Mucosa of descending colon (tissue), 3 donors: ENCODE results near the gene CFAP20DC. TPM values are rescaled to one million over a fixed set of nuclear protein-coding genes. Genes with fewer than 3 reads are reported as not detected.
"Not testable (repeated sequence)": the region's sequence is repeated elsewhere in the genome, so short reads cannot be mapped to it uniquely, and the experiment has no call there.

ENCODE experiments used
- ATAC-seq: fragments of 200-7000 bp; cut with Tn5 transposase; one replicate; pipeline ENCODE4 v1.9.1; 2020; ENCODE audit warnings: mild to moderate bottlenecking, moderate library complexity
- DNase-seq, 3 donors: peaks; one replicate each; pipeline ENCODE4 v3.0.0-alpha.2; 2020
- H3K36me3 ChIP-seq: fragments of 200-600 bp; one replicate; pipeline ENCODE4 v1.8.0; 2021; ENCODE audit warnings: low read depth, mild to moderate bottlenecking
- H3K4me1 ChIP-seq: fragments of 200-600 bp; one replicate; pipeline ENCODE4 v1.8.0; 2021; ENCODE audit warnings: low read depth, mild to moderate bottlenecking
- H3K4me3 ChIP-seq: fragments of 200-600 bp; one replicate; pipeline ENCODE4 v1.8.0; 2021; ENCODE audit warnings: mild to moderate bottlenecking
- H3K9me3 ChIP-seq: fragments of 200-600 bp; one replicate; pipeline ENCODE4 v1.8.0; 2021; ENCODE audit warnings: mild to moderate bottlenecking
- CTCF ChIP-seq: fragments of 200-600 bp; IDR thresholded peaks from one replicate; pipeline ENCODE4 v1.8.0; 2022; ENCODE audit warnings: antibody characterized with exemption, mild to moderate bottlenecking
- intact Hi-C, 2 donors: fragments of 100-400 bp; cut with DNase I in 1 of 2; cut with micrococcal nuclease in 1 of 2; formaldehyde crosslinking; loops; one replicate each; pipeline versions ENCODE4 v1.11.0 to v1.11.1; 2022; cut with DNase I, micrococcal nuclease
- total RNA-seq, 3 donors: library from RNA; stranded (reverse); fragmentation: NEBNext Ultra II Directional in 2 of 3; extraction: Animal tissue kit (Norgen Biotek cat#: 25700) in 2 of 3; gene quantifications; one replicate each; pipeline versions ENCODE4 v1.2.1 to v1.2.4, GENCODE V29; 2021 to 2023
- donor health status: DM: no; HTN: no; CAD: no; lungs with moderate emphysema.
- donor health status: DM: no; HTN: no; CAD: no.
- donor health status: DM: no; HTN: yes; CAD: no.

CFAP20DC gene
- total RNA-seq, 3 donors from 2014 or later, result 0.49 to 1.0 (median 0.57) TPM

- H3K9me3 ChIP-seq, result no peaks in the 10 kb centered on the region
- intact Hi-C loops, result no loop called here
- no peaks in the 10 kb centered on the region for H3K36me3 ChIP-seq
- DNase-seq (no peak), ATAC-seq (no peak)
- H3K4me1 ChIP-seq, result no peaks in the 10 kb centered on the region
- TF ChIP-seq CTCF, result no peak
- no peak overlapping the region for H3K4me3 ChIP-seq
These were observed 20.0 kb upstream of the CFAP20DC start for GRCh38 chr3:59069838-59070237.

GRCh38 chr3:59065240-59065639 lies 15.4 kb upstream of the CFAP20DC start:
- Histone ChIP-seq H3K36me3 (no peaks in the 10 kb centered on the region), H3K9me3 (no peaks in the 10 kb centered on the region), H3K4me1 (no peaks in the 10 kb centered on the region), H3K4me3 (no peak overlapping the region)
- DNase-seq (no peak), ATAC-seq (no peak)
- TF ChIP-seq CTCF, result no peak
- intact Hi-C loops, result no loop called here

GRCh38 chr3:59064728-59065127 lies 14.9 kb upstream of the CFAP20DC start:
- no peak for TF ChIP-seq CTCF
- ATAC-seq (no peak), DNase-seq (no peak)
- Histone ChIP-seq H3K9me3 (no peaks in the 10 kb centered on the region), H3K4me3 (no peak overlapping the region), H3K36me3 (no peaks in the 10 kb centered on the region), H3K4me1 (no peaks in the 10 kb centered on the region)
- intact Hi-C loops, result no loop called here

DNA sequence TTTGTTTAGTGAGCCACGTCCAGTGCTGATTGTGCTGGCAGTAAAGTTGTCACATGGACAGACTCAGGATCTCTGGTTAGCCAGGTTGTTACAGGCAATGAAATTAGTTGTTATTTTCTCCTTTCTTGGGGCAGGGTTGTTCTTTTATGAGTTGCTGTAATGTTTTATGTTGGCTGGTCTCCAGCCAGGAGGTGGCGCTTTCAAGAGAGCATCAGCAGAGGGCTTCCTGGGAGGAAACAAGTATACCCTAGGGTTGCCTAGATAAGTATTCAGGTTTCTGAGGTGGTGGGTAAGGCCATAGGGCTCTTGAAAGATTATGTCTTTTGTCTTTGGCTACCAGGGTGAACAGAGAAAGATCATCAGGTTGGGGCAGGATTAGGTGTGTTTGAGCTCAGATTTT lies 14.5 kb upstream of the CFAP20DC start:
- DNase-seq, result peak in 2 of 3 donors; percentile 34 to 50

DNA sequence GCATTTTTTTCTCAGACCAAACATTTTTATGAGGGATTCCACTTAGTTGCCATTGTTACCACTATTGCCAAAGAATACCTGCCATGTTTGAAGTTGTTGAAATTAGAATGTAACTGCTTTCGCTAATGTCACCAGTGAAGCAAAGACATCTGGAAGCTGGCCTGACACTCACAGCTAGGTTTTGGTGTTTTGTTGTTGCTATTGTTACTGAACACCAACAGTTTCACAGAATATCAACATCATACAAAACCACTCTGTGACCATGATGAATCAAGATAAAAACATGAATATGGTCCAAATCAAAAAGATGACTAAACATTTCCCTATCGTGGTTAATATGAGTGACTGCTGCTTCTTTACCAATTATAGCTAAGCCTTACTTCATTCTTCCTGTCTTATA lies 6.9 kb upstream of the CFAP20DC start:
- DNase-seq (no peak), ATAC-seq (no peak)
- Histone ChIP-seq H3K9me3 (no peaks in the 10 kb centered on the region), H3K4me3 (no peak overlapping the region), H3K4me1 (no peaks in the 10 kb centered on the region), H3K36me3 (no peaks in the 10 kb centered on the region)
- TF ChIP-seq CTCF, result no peak
- intact Hi-C loops, result no loop called here

More for the DNA sequence above, 14.5 kb upstream of the CFAP20DC start:
- Histone ChIP-seq H3K4me1 (no peaks in the 10 kb centered on the region), H3K9me3 (no peaks in the 10 kb centered on the region), H3K36me3 (no peaks in the 10 kb centered on the region), H3K4me3 (no peak overlapping the region)
- ATAC-seq, result peak; percentile 50
- intact Hi-C loops, result no loop called here
- TF ChIP-seq CTCF, result no peak

DNA sequence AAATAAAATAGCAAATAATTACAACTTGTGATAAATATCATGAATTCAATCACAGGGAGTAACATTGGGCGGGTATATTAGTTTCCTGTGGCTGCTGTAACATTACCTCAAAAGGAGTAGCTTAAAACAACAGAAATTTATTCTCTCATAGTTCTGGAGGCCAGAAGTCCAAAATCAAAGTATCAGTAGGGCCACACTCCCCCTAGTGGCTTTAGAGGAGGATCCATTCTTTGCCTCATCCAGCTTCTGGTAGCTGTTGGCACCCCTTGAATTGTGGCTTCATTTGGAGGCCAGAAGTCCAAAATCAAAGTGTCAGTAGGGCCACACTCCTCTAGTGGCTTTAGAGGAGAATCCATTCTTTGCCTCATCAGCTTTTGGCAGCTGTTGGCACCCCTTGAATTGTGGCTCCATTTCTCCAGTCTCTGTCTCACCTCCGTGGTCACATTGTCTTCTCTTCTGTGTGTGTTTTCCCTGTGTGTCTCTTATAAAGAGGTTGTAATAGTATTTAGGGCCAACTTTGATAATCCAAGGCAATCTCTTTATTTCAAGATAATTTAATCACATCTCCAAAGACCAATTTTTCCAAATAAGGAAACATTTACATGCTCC lies 3.1 kb upstream of the CFAP20DC start:
- intact Hi-C loops, result no loop called here
- ATAC-seq, result peak; percentile 37
- no peaks in the 10 kb centered on the region for H3K36me3 ChIP-seq
- peak; percentile 29 for TF ChIP-seq CTCF
- no peak overlapping the region for H3K4me3 ChIP-seq
- peaks cover 5% of the 10 kb centered on the region for H3K4me1 ChIP-seq
- H3K9me3 ChIP-seq, result no peaks in the 10 kb centered on the region
- DNase-seq, result peak in 1 of 3 donors; percentile 45

GRCh38 chr3:59050811-59051414 lies 1.1 kb upstream of the CFAP20DC start:
- H3K4me3 ChIP-seq, ATAC-seq, H3K36me3 ChIP-seq, intact Hi-C loops, H3K4me1 ChIP-seq, H3K9me3 ChIP-seq: not testable (repeated sequence)
- DNase-seq, result peak in 2 of 3 donors; percentile 28 to 49
